Mucosa of stomach (tissue), 1 donor: Measurements from ENCODE around the gene C12orf75.
"Not testable (repeated sequence)": the region's sequence is repeated elsewhere in the genome, so short reads cannot be mapped to it uniquely, and the experiment has no call there.

ENCODE experiments used
- H3K27me3 ChIP-seq: one replicate; pipeline ENCODE4 v1.7.0; 2013; ENCODE audit warnings: mild to moderate bottlenecking, low read length; ENCODE audit not compliant: control insufficient read depth, insufficient read depth
- H3K36me3 ChIP-seq: one replicate; pipeline ENCODE4 v1.7.0; 2013; ENCODE audit warnings: low read length; ENCODE audit not compliant: control insufficient read depth, insufficient read depth
- H3K4me1 ChIP-seq: one replicate; pipeline ENCODE4 v1.7.0; 2013; ENCODE audit warnings: mild to moderate bottlenecking, low read length; ENCODE audit not compliant: control insufficient read depth, insufficient read depth
- H3K4me3 ChIP-seq: one replicate; pipeline ENCODE4 v1.7.0; 2013; ENCODE audit warnings: low read length
- H3K9ac ChIP-seq: one replicate; pipeline ENCODE4 v1.7.0; 2013; ENCODE audit warnings: mild to moderate bottlenecking, low read length, moderate library complexity
- H3K9me3 ChIP-seq: one replicate; pipeline ENCODE4 v1.7.0; 2013; ENCODE audit warnings: mild to moderate bottlenecking, low read length, moderate library complexity; ENCODE audit not compliant: control insufficient read depth
- donor health status: Pancreatic carcinoma.

Gene C12orf75

GRCh38 chr12:105330931-105331804 is 677 bp downstream of the C12orf75 start:
- H3K9ac ChIP-seq, result peak overlapping the region; percentile 57

GRCh38 chr12:105331805-105332251 is 1.3 kb downstream of the C12orf75 start:
- Histone ChIP-seq H3K36me3 (no peaks in the 10 kb centered on the region), H3K27me3 (no peaks in the 10 kb centered on the region), H3K9me3 (no peaks in the 10 kb centered on the region), H3K9ac (peak overlapping the region; percentile 57), H3K4me1 (peaks cover 27% of the 10 kb centered on the region), H3K4me3 (no peak overlapping the region)

More at GRCh38 chr12:105330931-105331804, 677 bp downstream of the C12orf75 start:
- H3K36me3 ChIP-seq, result no peaks in the 10 kb centered on the region
- H3K27me3 ChIP-seq, result no peaks in the 10 kb centered on the region
- H3K4me1 ChIP-seq, result peaks cover 26% of the 10 kb centered on the region
- H3K4me3 ChIP-seq, result peak overlapping the region; percentile 71
- no peaks in the 10 kb centered on the region for H3K9me3 ChIP-seq

GRCh38 chr12:105332286-105332685 is 1.8 kb downstream of the C12orf75 start:
- H3K4me1 ChIP-seq, result peaks cover 27% of the 10 kb centered on the region
- not testable (repeated sequence) for H3K27me3 ChIP-seq, H3K36me3 ChIP-seq, H3K4me3 ChIP-seq, H3K9me3 ChIP-seq
- H3K9ac ChIP-seq, result peak overlapping the region; percentile 11

- Histone ChIP-seq H3K4me3 (no peak overlapping the region), H3K9me3 (no peaks in the 10 kb centered on the region)
Observed at GRCh38 chr12:105332925-105333324, 2.4 kb downstream of the C12orf75 start.

GRCh38 chr12:105334001-105334400 is 3.5 kb downstream of the C12orf75 start:
- Histone ChIP-seq H3K4me3 (no peak overlapping the region), H3K4me1 (peaks cover 27% of the 10 kb centered on the region), H3K36me3 (no peaks in the 10 kb centered on the region), H3K9me3 (no peaks in the 10 kb centered on the region), H3K9ac (no peak overlapping the region), H3K27me3 (no peaks in the 10 kb centered on the region)

More at GRCh38 chr12:105332925-105333324, 2.4 kb downstream of the C12orf75 start:
- no peaks in the 10 kb centered on the region for H3K36me3 ChIP-seq
- H3K9ac ChIP-seq, result no peak overlapping the region
- peaks cover 27% of the 10 kb centered on the region for H3K4me1 ChIP-seq
- H3K27me3 ChIP-seq, result no peaks in the 10 kb centered on the region

- no peak overlapping the region for H3K9ac ChIP-seq
- H3K4me1 ChIP-seq, result peaks cover 27% of the 10 kb centered on the region
- H3K27me3 ChIP-seq, result no peaks in the 10 kb centered on the region
- H3K36me3 ChIP-seq, result no peaks in the 10 kb centered on the region
- no peak overlapping the region for H3K4me3 ChIP-seq
- no peaks in the 10 kb centered on the region for H3K9me3 ChIP-seq
Observed at GRCh38 chr12:105334582-105334981, 4.1 kb downstream of the C12orf75 start.

- no peaks in the 10 kb centered on the region for H3K9me3 ChIP-seq
- H3K4me1 ChIP-seq, result peaks cover 22% of the 10 kb centered on the region
- H3K27me3 ChIP-seq, result no peaks in the 10 kb centered on the region
- H3K36me3 ChIP-seq, result no peaks in the 10 kb centered on the region
- H3K4me3 ChIP-seq, result no peak overlapping the region
- no peak overlapping the region for H3K9ac ChIP-seq
Observed at GRCh38 chr12:105335856-105336255, 5.4 kb downstream of the C12orf75 start.

- Histone ChIP-seq H3K9ac (no peak overlapping the region), H3K9me3 (no peaks in the 10 kb centered on the region), H3K36me3 (no peaks in the 10 kb centered on the region), H3K27me3 (no peaks in the 10 kb centered on the region), H3K4me1 (peaks cover 22% of the 10 kb centered on the region), H3K4me3 (no peak overlapping the region)
Observed at GRCh38 chr12:105336411-105336810, 5.9 kb downstream of the C12orf75 start.

GRCh38 chr12:105337391-105337790 is 6.9 kb downstream of the C12orf75 start:
- Histone ChIP-seq H3K9ac (no peak overlapping the region), H3K4me1 (peaks cover 23% of the 10 kb centered on the region), H3K4me3 (no peak overlapping the region), H3K36me3 (no peaks in the 10 kb centered on the region), H3K27me3 (no peaks in the 10 kb centered on the region), H3K9me3 (no peaks in the 10 kb centered on the region)

GRCh38 chr12:105338966-105339365 is 8.5 kb downstream of the C12orf75 start:
- H3K4me3 ChIP-seq, result no peak overlapping the region
- peaks cover 25% of the 10 kb centered on the region for H3K4me1 ChIP-seq
- no peaks in the 10 kb centered on the region for H3K9me3 ChIP-seq
- no peaks in the 10 kb centered on the region for H3K36me3 ChIP-seq
- H3K9ac ChIP-seq, result no peak overlapping the region
- no peaks in the 10 kb centered on the region for H3K27me3 ChIP-seq

GRCh38 chr12:105341010-105341409 is 10.5 kb downstream of the C12orf75 start:
- H3K9me3 ChIP-seq, result no peaks in the 10 kb centered on the region
- no peak overlapping the region for H3K4me3 ChIP-seq
- no peaks in the 10 kb centered on the region for H3K36me3 ChIP-seq
- no peaks in the 10 kb centered on the region for H3K27me3 ChIP-seq
- peaks cover 11% of the 10 kb centered on the region for H3K4me1 ChIP-seq
- H3K9ac ChIP-seq, result no peak overlapping the region

- H3K27me3 ChIP-seq, H3K9ac ChIP-seq, H3K36me3 ChIP-seq, H3K9me3 ChIP-seq, H3K4me3 ChIP-seq, H3K4me1 ChIP-seq: not testable (repeated sequence)
Observed at GRCh38 chr12:105341620-105342019, 11.1 kb downstream of the C12orf75 start.
